ENCODE measurements around the gene MCUR1.

DNA sequence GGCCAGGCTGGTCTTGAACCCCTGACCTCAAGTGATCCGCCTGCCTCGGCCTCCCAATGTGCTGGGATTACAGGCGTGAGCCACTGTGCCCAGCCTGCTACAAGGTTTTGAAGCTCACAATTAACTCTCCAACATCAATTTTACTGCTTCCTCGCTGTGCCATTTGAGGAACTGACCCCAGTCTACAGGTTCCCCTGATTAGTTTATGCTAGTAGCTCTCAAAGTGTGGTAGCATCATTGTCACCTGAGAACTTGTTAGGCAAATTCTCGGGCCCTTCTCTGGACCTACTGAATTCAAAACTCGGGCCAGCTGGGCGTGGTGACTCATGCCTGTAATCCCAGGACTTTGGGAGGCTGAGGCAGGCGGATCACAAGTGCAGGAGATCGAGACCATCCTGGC lies 49.4 kb downstream of the MCUR1 start:
- TF ChIP-seq POLR2A (IDR thresholded peaks at IDR 0.05; ENCODE audit: low read length), result no peak
- no peak for TF ChIP-seq GATA1 (IDR thresholded peaks at IDR 0.05; ENCODE audit: low read depth, low read length)
